GM12891 (cell line): Measurements from ENCODE around the gene SERTAD1.
"Not testable (repeated sequence)": the region's sequence is repeated elsewhere in the genome, so short reads cannot be mapped to it uniquely, and the experiment has no call there.

Experiments
- PAX5 ChIP-seq: IDR thresholded peaks from 2 replicates; pipeline ENCODE4 v1.6.1; 2011; ENCODE audit warnings: low read length, moderate library complexity, mild to moderate bottlenecking; ENCODE audit not compliant: insufficient read depth, severe bottlenecking
- POLR2A ChIP-seq: IDR thresholded peaks from 2 replicates; pipeline ENCODE4 v1.6.1; 2011; ENCODE audit warnings: low read depth, low read length, control low read depth
- POLR2AphosphoS5 ChIP-seq: IDR thresholded peaks from 2 replicates; pipeline ENCODE4 v1.6.1; 2011; ENCODE audit warnings: low read depth, low read length, control low read depth
- POU2F2 ChIP-seq: IDR thresholded peaks from 2 replicates; pipeline ENCODE4 v1.6.1; 2011; ENCODE audit warnings: low read depth, mild to moderate bottlenecking, control low read depth, low read length, moderate library complexity
- SPI1 ChIP-seq: IDR thresholded peaks from 2 replicates; pipeline ENCODE4 v1.6.1; 2011; ENCODE audit warnings: low read depth, low read length, control low read depth
- TAF1 ChIP-seq: IDR thresholded peaks from 2 replicates; pipeline ENCODE4 v1.6.1; 2011; ENCODE audit warnings: low read depth, low read length, control low read depth

DNA sequence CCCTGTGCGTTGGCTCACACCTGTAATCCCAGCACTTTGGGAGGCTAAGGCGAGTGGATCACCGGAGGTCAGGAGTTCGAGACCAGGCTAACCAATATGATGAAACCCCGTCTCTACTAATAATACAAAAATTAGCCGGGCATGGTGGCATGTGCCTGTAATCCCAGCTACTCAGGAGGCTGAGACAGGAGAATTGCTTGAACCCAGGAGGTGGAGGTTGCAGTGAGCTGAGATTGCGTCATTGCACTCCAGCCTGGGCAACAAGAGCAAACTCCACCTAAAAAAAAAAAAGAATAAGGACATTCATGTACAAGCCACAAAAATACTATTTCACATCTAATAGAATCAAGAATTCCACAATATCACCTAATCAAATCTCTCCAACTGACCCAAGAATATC is 2.4 kb upstream of the SERTAD1 start:
- TF ChIP-seq POLR2AphosphoS5, TAF1, POLR2A, PAX5, SPI1, POU2F2: not testable (repeated sequence)
